ENCODE measurements around the gene PLEKHG2.

- no peak for TF ChIP-seq RAD21 (conservative IDR thresholded peaks at IDR 0.05)
- no peak for TF ChIP-seq CTCF (IDR thresholded peaks at IDR 0.05; ENCODE audit: poor library complexity, severe bottlenecking)
Measured at GRCh38 chr19:39401070-39401548, 11.4 kb upstream of the PLEKHG2 start.

Data from neural cell (in vitro differentiated cells).